Mesothelial cell of epicardium (in vitro differentiated cells): ENCODE results near the gene ARRB1. TPM values are rescaled to one million over a fixed set of nuclear protein-coding genes. Genes with fewer than 3 reads are reported as not detected.
A peak's percentile ranks its signal among the peaks of the same experiment; 100 is the strongest.

ENCODE experiments used
- DNase-seq, 2 experiments: peaks; one replicate each; pipeline ENCODE4 v3.0.0; 2021; ENCODE audit warnings: low spot score in 2 of 2; ENCODE audit not compliant: unreplicated experiment in 2 of 2
- H3K27ac Mint-ChIP-seq: 2 replicates; pipeline ENCODE4 v1.8.0; 2021; ENCODE audit warnings: mixed read lengths
- H3K27me3 Mint-ChIP-seq: 2 replicates; pipeline ENCODE4 v1.8.0; 2021; ENCODE audit warnings: low read depth, mixed read lengths
- H3K36me3 Mint-ChIP-seq: 2 replicates; pipeline ENCODE4 v1.8.0; 2021; ENCODE audit warnings: mixed read lengths
- H3K4me1 Mint-ChIP-seq: 2 replicates; pipeline ENCODE4 v1.8.0; 2021; ENCODE audit warnings: mixed read lengths
- H3K4me3 Mint-ChIP-seq: 2 replicates; pipeline ENCODE4 v1.8.0; 2021; ENCODE audit warnings: mild to moderate bottlenecking, moderate library complexity, mixed read lengths
- H3K9me3 Mint-ChIP-seq: 2 replicates; pipeline ENCODE4 v1.8.0; 2021; ENCODE audit warnings: mixed read lengths
- total RNA-seq: library from RNA; stranded (reverse); gene quantifications from 3 replicates; pipeline ENCODE4 v1.2.1, GENCODE V29; 2021
- TF ChIP-seq, protein P1 (sequence below): fragments of 200-600 bp; sonication (generic); IDR thresholded peaks from one replicate; pipeline ENCODE4 v1.5.0; 2021; ENCODE audit warnings: antibody characterized with exemption; ENCODE audit not compliant: unreplicated experiment

ARRB1 gene
- total RNA-seq, 1 donor from 2014 or later, result 17.5 TPM

DNA sequence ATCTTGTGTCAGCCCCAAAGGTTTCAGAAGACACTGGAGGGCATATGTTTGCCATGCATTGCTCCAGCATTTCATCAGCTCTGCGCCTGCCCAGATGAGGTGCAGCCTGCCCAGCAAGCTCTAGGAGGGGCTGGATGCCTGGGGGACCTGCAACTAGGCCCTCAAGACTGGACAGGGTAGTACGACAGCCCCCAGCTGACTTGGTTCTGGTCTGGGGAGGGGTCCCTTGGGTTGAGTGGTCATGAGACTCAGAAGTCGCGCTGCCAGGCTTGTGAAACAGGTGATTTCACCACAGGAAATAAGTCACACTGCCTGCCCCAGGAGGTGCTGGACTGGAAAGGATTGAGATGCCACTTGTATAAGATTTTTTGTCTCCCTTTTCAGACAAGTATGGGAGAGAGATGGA is 87.5 kb downstream of the ARRB1 start:
- TF ChIP-seq, protein P1, sequence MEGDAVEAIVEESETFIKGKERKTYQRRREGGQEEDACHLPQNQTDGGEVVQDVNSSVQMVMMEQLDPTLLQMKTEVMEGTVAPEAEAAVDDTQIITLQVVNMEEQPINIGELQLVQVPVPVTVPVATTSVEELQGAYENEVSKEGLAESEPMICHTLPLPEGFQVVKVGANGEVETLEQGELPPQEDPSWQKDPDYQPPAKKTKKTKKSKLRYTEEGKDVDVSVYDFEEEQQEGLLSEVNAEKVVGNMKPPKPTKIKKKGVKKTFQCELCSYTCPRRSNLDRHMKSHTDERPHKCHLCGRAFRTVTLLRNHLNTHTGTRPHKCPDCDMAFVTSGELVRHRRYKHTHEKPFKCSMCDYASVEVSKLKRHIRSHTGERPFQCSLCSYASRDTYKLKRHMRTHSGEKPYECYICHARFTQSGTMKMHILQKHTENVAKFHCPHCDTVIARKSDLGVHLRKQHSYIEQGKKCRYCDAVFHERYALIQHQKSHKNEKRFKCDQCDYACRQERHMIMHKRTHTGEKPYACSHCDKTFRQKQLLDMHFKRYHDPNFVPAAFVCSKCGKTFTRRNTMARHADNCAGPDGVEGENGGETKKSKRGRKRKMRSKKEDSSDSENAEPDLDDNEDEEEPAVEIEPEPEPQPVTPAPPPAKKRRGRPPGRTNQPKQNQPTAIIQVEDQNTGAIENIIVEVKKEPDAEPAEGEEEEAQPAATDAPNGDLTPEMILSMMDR, result no peak
- peaks cover 7% of the 10 kb centered on the region for H3K27me3 Mint-ChIP-seq
- H3K4me3 Mint-ChIP-seq, result no peak overlapping the region
- peak in 1 of 2 experiments; percentile 11 for DNase-seq
- H3K27ac Mint-ChIP-seq, result no peak overlapping the region
- no peaks in the 10 kb centered on the region for H3K4me1 Mint-ChIP-seq
- H3K9me3 Mint-ChIP-seq, result no peaks in the 10 kb centered on the region
- no peaks in the 10 kb centered on the region for H3K36me3 Mint-ChIP-seq

DNA sequence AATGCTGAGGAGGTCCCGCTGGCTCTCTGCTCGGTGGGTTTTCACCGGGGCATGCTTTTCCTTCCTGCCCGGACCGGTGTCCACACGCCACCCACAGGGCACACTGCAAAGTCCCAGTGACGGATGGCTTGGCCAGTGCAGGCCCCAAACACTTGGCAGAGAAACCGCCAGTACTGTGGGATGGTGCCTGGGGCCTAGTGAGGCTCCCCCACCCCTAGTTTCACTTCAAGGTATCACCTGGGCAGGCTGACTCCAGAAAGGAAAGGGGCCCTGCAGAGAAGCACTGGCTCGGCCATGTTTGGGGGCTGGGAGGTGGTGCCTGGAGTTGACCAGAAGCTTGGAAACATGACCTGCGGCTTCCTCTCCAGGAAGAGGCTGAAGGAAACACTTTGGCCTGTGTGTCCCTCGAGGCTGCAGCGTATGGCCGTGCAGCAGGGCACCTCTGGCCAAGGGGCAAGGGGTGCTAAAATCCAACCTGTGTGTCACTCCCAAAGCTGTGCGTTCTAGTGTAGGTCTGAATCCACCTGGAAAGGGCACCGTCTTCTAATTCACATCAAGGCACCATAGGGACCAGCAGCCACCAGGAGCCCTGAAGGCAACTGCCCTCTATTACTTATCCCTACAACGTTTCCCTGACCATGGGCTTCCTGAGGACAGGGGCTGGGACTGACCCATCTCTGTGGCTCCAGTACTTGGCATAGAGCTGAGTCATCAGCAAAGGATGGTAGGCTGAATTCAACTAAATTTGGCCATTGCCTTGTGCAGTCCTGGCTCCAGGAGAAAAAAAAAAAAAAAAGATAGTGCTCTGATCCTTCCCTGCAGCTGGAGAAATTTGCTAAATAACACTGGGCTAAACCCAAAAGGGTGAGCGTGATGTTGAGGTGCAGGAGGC is 88.3 kb downstream of the ARRB1 start:
- peak in 1 of 2 experiments; percentile 3 for DNase-seq
- Mint-ChIP-seq H3K4me1 (no peaks in the 10 kb centered on the region), H3K27ac (no peak overlapping the region), H3K9me3 (no peaks in the 10 kb centered on the region), H3K4me3 (no peak overlapping the region), H3K27me3 (peaks cover 7% of the 10 kb centered on the region), H3K36me3 (no peaks in the 10 kb centered on the region)
- TF ChIP-seq, protein P1, result no peak

DNA sequence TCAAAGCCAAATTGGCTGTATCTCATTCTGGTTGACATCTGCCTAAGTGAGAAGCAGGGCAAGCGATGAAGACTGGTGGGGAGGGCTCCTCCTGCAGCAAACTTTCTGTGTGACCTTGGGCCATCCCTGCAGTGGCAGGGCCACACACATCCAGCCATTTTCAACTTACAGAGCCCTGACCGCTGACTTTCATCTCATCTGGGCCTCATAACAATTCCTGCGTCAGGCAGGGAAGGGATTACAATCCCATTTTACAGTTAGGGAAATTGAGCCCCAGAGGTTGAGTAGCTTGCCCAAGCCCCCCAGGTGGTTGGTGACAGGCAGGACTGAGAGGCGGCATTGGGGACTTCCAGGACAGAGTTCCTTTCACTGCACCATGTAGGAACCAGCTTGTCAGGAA is 89.0 kb downstream of the ARRB1 start:
- Mint-ChIP-seq H3K27ac (no peak overlapping the region), H3K27me3 (peaks cover 9% of the 10 kb centered on the region), H3K36me3 (no peaks in the 10 kb centered on the region), H3K4me1 (no peaks in the 10 kb centered on the region), H3K9me3 (no peaks in the 10 kb centered on the region), H3K4me3 (no peak overlapping the region)
- TF ChIP-seq, protein P1, result no peak
- DNase-seq, result no peak

DNA sequence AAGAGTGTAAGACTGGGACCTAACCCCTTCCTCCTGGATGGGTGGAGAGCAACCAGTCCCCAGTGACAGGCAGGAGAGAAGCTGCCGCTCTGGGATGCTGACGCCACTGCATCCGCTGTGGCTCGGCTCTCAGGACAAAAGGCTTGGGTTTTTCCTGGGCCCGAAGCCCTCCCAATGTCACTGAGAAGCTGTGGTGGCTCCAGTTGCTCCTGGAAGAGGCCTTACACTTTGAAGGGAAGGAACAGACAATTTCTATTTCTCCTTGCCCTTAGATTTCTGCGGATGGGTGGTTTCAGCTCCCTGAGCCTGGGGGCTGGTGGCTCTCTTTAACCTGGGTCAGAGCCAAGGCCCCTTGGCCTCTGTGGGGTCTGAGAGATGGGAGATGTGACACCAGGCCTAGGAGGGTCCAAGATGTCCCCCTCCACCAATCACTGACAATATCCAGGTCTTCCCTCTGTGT is 89.5 kb downstream of the ARRB1 start:
- peaks cover 12% of the 10 kb centered on the region for H3K27me3 Mint-ChIP-seq
- no peaks in the 10 kb centered on the region for H3K36me3 Mint-ChIP-seq
- no peak overlapping the region for H3K27ac Mint-ChIP-seq
- TF ChIP-seq, protein P1, result no peak
- DNase-seq, result no peak
- no peaks in the 10 kb centered on the region for H3K4me1 Mint-ChIP-seq
- no peak overlapping the region for H3K4me3 Mint-ChIP-seq
- H3K9me3 Mint-ChIP-seq, result no peaks in the 10 kb centered on the region

DNA sequence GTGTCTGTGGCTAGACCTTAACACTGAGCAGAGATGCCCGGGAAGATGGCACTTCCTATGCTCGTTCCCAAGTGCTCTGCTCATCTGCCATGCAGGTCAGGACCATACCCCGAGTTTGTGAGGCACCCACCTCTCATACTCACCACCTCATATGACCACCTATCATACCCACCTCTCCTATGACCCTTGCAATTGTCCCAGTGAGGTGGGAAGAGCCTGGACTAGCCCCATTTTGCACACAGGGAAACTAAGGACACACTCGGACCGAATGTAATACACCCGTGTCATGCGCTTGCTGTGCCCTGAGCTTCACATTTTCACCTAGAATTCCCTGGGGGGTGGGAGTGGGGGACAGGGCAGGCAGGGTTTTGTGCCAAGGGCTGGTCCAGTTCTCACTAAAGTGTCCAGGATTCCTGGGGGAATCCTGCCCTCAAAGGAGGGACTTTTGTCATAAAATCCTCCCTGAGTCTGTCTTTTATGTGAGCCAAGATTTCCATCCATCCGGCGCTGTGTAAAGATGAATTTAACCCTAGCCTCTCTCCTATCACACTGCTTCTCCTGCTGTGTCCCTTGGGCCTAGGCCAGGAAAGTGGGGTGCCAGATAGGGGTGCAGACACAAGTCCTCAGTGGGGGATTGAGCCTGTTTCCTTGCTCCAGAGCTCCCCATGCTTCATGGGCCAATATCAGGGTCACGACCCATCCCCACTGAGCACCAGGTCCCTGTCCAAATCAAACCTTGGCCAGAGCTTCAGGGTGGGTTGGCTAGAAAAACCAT is 90.9 kb downstream of the ARRB1 start:
- H3K27ac Mint-ChIP-seq, result no peak overlapping the region
- no peak overlapping the region for H3K4me3 Mint-ChIP-seq
- TF ChIP-seq, protein P1, result no peak
- H3K9me3 Mint-ChIP-seq, result no peaks in the 10 kb centered on the region
- H3K36me3 Mint-ChIP-seq, result no peaks in the 10 kb centered on the region
- DNase-seq, result peak in 1 of 2 experiments; percentile 9
- no peaks in the 10 kb centered on the region for H3K4me1 Mint-ChIP-seq
- peaks cover 20% of the 10 kb centered on the region for H3K27me3 Mint-ChIP-seq
